GM12878 (cell line): Measurements from ENCODE around the gene RAD23B. TPM values are rescaled to one million over a fixed set of nuclear protein-coding genes. Genes with fewer than 3 reads are reported as not detected.

Experiments used
- ATAC-seq: fragments of 200-7000 bp; cut with Tn5 transposase; 3 replicates; pipeline ENCODE4 v1.9.1; 2020; ENCODE audit warnings: mild to moderate bottlenecking, moderate library complexity
- BruUV-seq: library from RNA; stranded (reverse); fragments of 400-500 nt; replicated peaks from 2 replicates; lab custom pipeline; 2021; lab: Mats Ljungman, UMichigan
- CTCF ChIA-PET: fragments of 300-600 bp; sonication (Branson Sonifier 250); formaldehyde crosslinking; extraction: SDS; loops from one replicate; lab custom pipeline; 2021; ENCODE audit warnings: inconsistent platforms; lab: Yijun Ruan, JAX
- POLR2A ChIA-PET: fragments of 350-600 bp; formaldehyde crosslinking; extraction: SDS; loops from one replicate; lab custom pipeline; 2021; ENCODE audit warnings: inconsistent platforms; lab: Charles Lee
- RAD21 ChIA-PET: fragments of 300-600 bp; sonication (Branson Sonifier 250); formaldehyde crosslinking; loops from one replicate; lab custom pipeline; 2023; ENCODE audit warnings: antibody characterized with exemption; ENCODE audit not compliant: unreplicated experiment; lab: Charles Lee
- SMC1A ChIA-PET: fragments of 300-600 bp; sonication (Branson Sonifier 250); formaldehyde crosslinking; loops from one replicate; lab custom pipeline; 2023; ENCODE audit not compliant: unreplicated experiment, uncharacterized antibody; lab: Charles Lee
- DNase-seq: peaks from one replicate; pipeline ENCODE4 v3.0.0-alpha.2; 2011; ENCODE audit warnings: low read depth, low spot score
- FAIRE-seq: peaks from 3 replicates; lab custom pipeline; 2011; peaks lifted over from hg19 to GRCh38; lab: Jason Lieb, UNC
- H2AFZ ChIP-seq: 2 replicates; pipeline ENCODE4 v1.6.0; 2011; ENCODE audit warnings: low read depth, low read length, control low read depth; ENCODE audit not compliant: control insufficient read depth
- H3K27ac ChIP-seq: 2 replicates; pipeline ENCODE4 v1.5.1; 2011; ENCODE audit warnings: control low read depth; ENCODE audit not compliant: control insufficient read depth, insufficient read depth
- H3K27me3 ChIP-seq, 2 experiments: replicated peaks in 1 of 2; 2 replicates each; pipeline versions ENCODE4 v1.6.0 to v1.6.1; 2011; ENCODE audit warnings: low read length in 1 of 2; ENCODE audit not compliant: control insufficient read depth in 2 of 2, insufficient read depth in 2 of 2
- H3K36me3 ChIP-seq, 2 experiments: 2 replicates each; pipeline ENCODE4 v1.5.1; 2011; ENCODE audit warnings: low read length in 1 of 2; ENCODE audit not compliant: control insufficient read depth in 2 of 2, insufficient read depth in 2 of 2
- H3K4me1 ChIP-seq: 2 replicates; pipeline ENCODE4 v1.6.1; 2011; ENCODE audit warnings: mild to moderate bottlenecking, low read length, moderate library complexity, mixed read lengths; ENCODE audit not compliant: control insufficient read depth, insufficient read depth
- H3K4me2 ChIP-seq: 2 replicates; pipeline ENCODE4 v1.6.0; 2011; ENCODE audit warnings: control low read depth; ENCODE audit not compliant: control insufficient read depth, insufficient read depth
- H3K4me3 ChIP-seq: fragments of 200-600 bp; sonication (generic); 2 replicates; pipeline ENCODE4 v1.5.1; 2016
- H3K79me2 ChIP-seq: 2 replicates; pipeline ENCODE4 v1.6.0; 2011; ENCODE audit warnings: low read length; ENCODE audit not compliant: control insufficient read depth, insufficient read depth
- H3K9ac ChIP-seq: 2 replicates; pipeline ENCODE4 v1.8.0; 2011; ENCODE audit warnings: low read length, control low read depth, mixed read lengths; ENCODE audit not compliant: control insufficient read depth, insufficient read depth
- H3K9me3 ChIP-seq: replicated peaks from 3 replicates; pipeline ENCODE4 v1.5.1; 2011; ENCODE audit warnings: mild to moderate bottlenecking, low read length; ENCODE audit not compliant: control insufficient read depth, insufficient read depth
- H4K20me1 ChIP-seq: 2 replicates; pipeline ENCODE4 v1.6.0; 2011; ENCODE audit not compliant: control insufficient read depth, insufficient read depth
- ATF7 ChIP-seq: fragments of 450-650 bp; IDR thresholded peaks from 2 replicates; pipeline ENCODE4 v1.6.1; 2016; ENCODE audit warnings: low read depth, mild to moderate bottlenecking
- CTCF ChIP-seq, 3 experiments: IDR thresholded peaks in 2 of 3; conservative IDR thresholded peaks in 1 of 3; 2 replicates each; pipeline ENCODE4 v1.5.1; 2011; ENCODE audit warnings: low read depth in 3 of 3, low read length in 3 of 3, mild to moderate bottlenecking in 3 of 3, control low read depth in 2 of 3, moderate library complexity in 2 of 3, inconsistent platforms in 1 of 3, mixed read lengths in 1 of 3; ENCODE audit not compliant: control insufficient read depth in 2 of 3, insufficient read depth in 1 of 3; ENCODE audit errors: extremely low read depth in 1 of 3
- EP300 ChIP-seq, 2 experiments: fragments of 150-350 bp in 1 of 2; IDR thresholded peaks; 2 replicates each; pipeline ENCODE4 v1.6.1; 2011 to 2012; ENCODE audit warnings: low read depth in 2 of 2, low read length in 2 of 2, borderline replicate concordance in 1 of 2, improper control_type of control experiment in 1 of 2, inconsistent platforms in 1 of 2; ENCODE audit not compliant: control insufficient read depth in 1 of 2
- EZH2 ChIP-seq: IDR thresholded peaks from 2 replicates; pipeline ENCODE4 v1.6.1; 2012; ENCODE audit warnings: low read depth, mild to moderate bottlenecking, control low read depth, inconsistent platforms, low read length, borderline replicate concordance; ENCODE audit not compliant: control insufficient read depth
- HDGF ChIP-seq: fragments of 450-650 bp; IDR thresholded peaks from 2 replicates; pipeline ENCODE4 v1.6.1; 2016; ENCODE audit warnings: antibody characterized with exemption
- MYB ChIP-seq: fragments of 150-350 bp; IDR thresholded peaks from 2 replicates; pipeline ENCODE4 v1.6.1; 2014; ENCODE audit warnings: mild to moderate bottlenecking, low read depth, low read length, borderline replicate concordance
- RAD21 ChIP-seq: IDR thresholded peaks from 2 replicates; pipeline ENCODE4 v1.6.1; 2011; ENCODE audit warnings: mild to moderate bottlenecking, low read depth, low read length, moderate library complexity; ENCODE audit not compliant: insufficient read depth
- RELA ChIP-seq: fragments of 450-650 bp; IDR thresholded peaks from 2 replicates; pipeline ENCODE4 v1.8.0; 2014; ENCODE audit warnings: borderline replicate concordance; ENCODE audit not compliant: partially characterized antibody
- SKIL ChIP-seq: fragments of 450-650 bp; IDR thresholded peaks from 2 replicates; pipeline ENCODE4 v1.6.1; 2017; ENCODE audit warnings: mild to moderate bottlenecking, low read depth, inconsistent platforms; ENCODE audit not compliant: poor library complexity, severe bottlenecking
- SMC3 ChIP-seq: IDR thresholded peaks from 2 replicates; pipeline ENCODE4 v1.6.1; 2011; ENCODE audit warnings: low read length, improper control_type of control experiment, borderline replicate concordance
- USF1 ChIP-seq: IDR thresholded peaks from 2 replicates; pipeline ENCODE4 v1.6.1; 2011; ENCODE audit warnings: borderline replicate concordance, low read depth, mild to moderate bottlenecking, moderate library complexity, mixed read lengths, low read length; ENCODE audit not compliant: insufficient read depth; ENCODE audit errors: extremely low read length
- WGBS: methylation state at CpG from one replicate; pipeline ENCODE4 v1.1.6; 2016; ENCODE audit warnings: low lambda C conversion rate; ENCODE audit not compliant: insufficient replicate concordance, insufficient coverage; ENCODE audit errors: missing lambda C conversion rate; 5-methylcytosine and 5-hydroxymethylcytosine counted together
- in situ Hi-C: fragments of 300-500 bp; cut with MboI; formaldehyde crosslinking; loops from 9 replicates; pipeline ENCODE4 v1.14.3; 2018; ENCODE audit warnings: mixed read lengths
- intact Hi-C: fragments of 100-400 bp; cut with micrococcal nuclease; formaldehyde crosslinking; loops from one replicate; pipeline ENCODE4 v1.14.2; 2022; ENCODE audit not compliant: unreplicated experiment
- polyA plus RNA-seq, 11 experiments: library from polyadenylated mRNA; depleted of rRNA in 4 of 11; unstranded in 6 of 11; stranded (reverse) in 5 of 11; fragments of >200 nt; fragmentation: Nextera tagmentation in 4 of 11; fragmentation: Illumina TruSeq in 1 of 11; extraction: Ambion mirVana in 4 of 11; extraction: Trizol in 1 of 11; gene quantifications; 1 replicate in 1 of 11; 2 replicates in 10 of 11; pipeline versions ENCODE4 v1.2.1 to v1.2.3, GENCODE V29; 2011 to 2016; ENCODE audit warnings: inconsistent platforms in 2 of 11, missing spikeins in 2 of 11, low read depth in 1 of 11
- total RNA-seq, 4 experiments: library from RNA; depleted of rRNA in 3 of 4; stranded (reverse); fragments of >200 nt in 3 of 4; fragmentation: Illumina TruSeq in 1 of 4; extraction: Trizol in 1 of 4; gene quantifications; 2 replicates each; pipeline versions ENCODE4 v1.2.1 to v1.2.3, GENCODE V29; 2013 to 2021

RAD23B gene
- total and polyA plus RNA-seq, 10 of the 15 experiments (the other 5 are each of a cell fraction or from before 2014, with no cell fraction given), result 10.3 to 256 (median 54.6) TPM

GRCh38 chr9:107239474-107239873, 43.6 kb upstream of the RAD23B start:
- Histone ChIP-seq H3K4me1 (no peaks in the 10 kb centered on the region), H3K4me3 (no peak overlapping the region), H3K27me3 (no peaks in the 10 kb centered on the region), H3K36me3 (no peaks in the 10 kb centered on the region), H3K79me2 (no peaks in the 10 kb centered on the region), H4K20me1 (no peaks in the 10 kb centered on the region), H3K27ac (no peak overlapping the region), H2AFZ (no peak overlapping the region), H3K9ac (no peak overlapping the region), H3K9me3 (no peaks in the 10 kb centered on the region), H3K4me2 (no peak overlapping the region)
- DNase-seq (no peak), FAIRE-seq (no peak), ATAC-seq (no peak)
- SMC1A ChIA-PET, result interaction anchor here (0.7 to 14.0 kb wide), 24 partner anchors 8 to 105 kb away, joined by 3 to 187 read pairs (median 5); no protein-coding TSS in a partner anchor
- intact Hi-C loops (loop anchor here (2.0 to 5.0 kb wide), 2 partner anchors 101 to 173 kb away; no protein-coding TSS in a partner anchor), in situ Hi-C loops (no loop called here)
- TF ChIP-seq MYB (no peak), SMC3 (peak; percentile 30; the same call in 1 of the 2 replicates), EP300 (IDR thresholded peaks at IDR 0.05; ENCODE audit: borderline replicate concordance in 1 of 2, control insufficient read depth in 1 of 2, low read depth in 2 of 2, low read length in 2 of 2) (no peak), RELA (no peak), RAD21 (peak; percentile 57), USF1 (no peak), EZH2 (no peak), ATF7 (no peak), HDGF (no peak), SKIL (no peak), CTCF (IDR thresholded peaks at IDR 0.05 in 2 of 3, conservative IDR thresholded peaks at IDR 0.05 in 1 of 3; ENCODE audit: control insufficient read depth in 2 of 3, extremely low read depth in 1 of 3, insufficient read depth in 1 of 3, low read depth in 3 of 3, low read length in 3 of 3) (peak; percentile 25 to 39 (median 28); a peak in 4 of 6 replicates)
- POLR2A ChIA-PET, result interaction anchor here (0.7 to 2.3 kb wide), 5 partner anchors 12 to 65 kb away, joined by 3 to 9 read pairs (median 4); no protein-coding TSS in a partner anchor
- WGBS, result 62% methylated on average over 2 of the region's 2 CpGs
- BruUV-seq, result no TSS peak
- CTCF ChIA-PET, result interaction anchor here (0.7 to 12.1 kb wide), 23 partner anchors 9 to 186 kb away, joined by 3 to 149 read pairs (median 6); partner anchors contain the start of gene RAD23B
- RAD21 ChIA-PET, result interaction anchor here (0.9 to 4.8 kb wide), 13 partner anchors 9 to 102 kb away, joined by 3 to 41 read pairs (median 6); partner anchors contain the start of gene RAD23B
